Measurements from ENCODE around the gene PTPRD. TPM values are rescaled to one million over a fixed set of nuclear protein-coding genes. Genes with fewer than 3 reads are reported as not detected.

PTPRD gene
- total RNA-seq, 2 donors from 2014 or later = 97.4 to 101 TPM

DNA sequence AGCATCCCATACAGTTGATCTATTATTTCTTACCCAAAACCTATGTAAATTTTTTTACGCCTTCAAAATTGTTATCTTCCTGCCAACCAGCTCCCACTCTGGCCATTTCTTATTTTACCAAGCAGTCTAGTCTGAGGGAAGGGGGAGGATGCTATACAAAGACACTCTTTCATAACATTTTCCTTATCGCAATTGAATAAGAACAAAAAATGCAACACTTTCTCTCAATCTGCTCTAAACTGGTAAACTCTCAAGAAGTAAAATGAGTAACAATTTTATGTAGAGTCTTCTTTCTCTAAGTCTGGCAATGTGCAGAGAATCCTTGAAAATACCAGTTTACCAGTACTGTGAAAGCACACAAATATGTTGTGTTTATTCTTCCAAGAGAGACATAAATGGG lies 1216.3 kb downstream of the PTPRD start:
- Histone ChIP-seq H3K4me3 (ENCODE audit: low read length) (no peak overlapping the region), H3K27me3 (ENCODE audit: control insufficient read depth, insufficient read depth, low read length, poor library complexity, severe bottlenecking) (no peaks in the 10 kb centered on the region), H3K4me1 (ENCODE audit: control insufficient read depth, insufficient read depth, low read length) (no peaks in the 10 kb centered on the region), H3K27ac (ENCODE audit: low read depth, low read length) (no peak overlapping the region), H3K9me3 (ENCODE audit: control insufficient read depth, low read length) (peaks cover 3% of the 10 kb centered on the region), H3K36me3 (ENCODE audit: control insufficient read depth, insufficient read depth, low read length) (no peaks in the 10 kb centered on the region), H3K9ac (ENCODE audit: extremely low read depth, low read length, poor library complexity, severe bottlenecking) (no peak overlapping the region)
- TF ChIP-seq CTCF (conservative IDR thresholded peaks at IDR 0.05) = no peak
- 37% methylated on average over 1 of the region's 2 CpGs; no CpG with 5 or more reads in 1 of the 2 experiments for WGBS, 2 experiments (ENCODE audit: insufficient coverage in 1 of 2, insufficient read length in 1 of 2)
- DNase-seq = no peak
- H3K4me3 Mint-ChIP-seq = no peak overlapping the region
- no peaks in the 10 kb centered on the region for H3K27me3 Mint-ChIP-seq (ENCODE audit: insufficient read depth)
- H3K9me3 Mint-ChIP-seq = peaks cover under 1% of the 10 kb centered on the region
- no peak overlapping the region for H3K27ac Mint-ChIP-seq
- no peaks in the 10 kb centered on the region for H3K36me3 Mint-ChIP-seq (ENCODE audit: low read depth)
- H3K4me1 Mint-ChIP-seq = peaks cover 10% of the 10 kb centered on the region

DNA sequence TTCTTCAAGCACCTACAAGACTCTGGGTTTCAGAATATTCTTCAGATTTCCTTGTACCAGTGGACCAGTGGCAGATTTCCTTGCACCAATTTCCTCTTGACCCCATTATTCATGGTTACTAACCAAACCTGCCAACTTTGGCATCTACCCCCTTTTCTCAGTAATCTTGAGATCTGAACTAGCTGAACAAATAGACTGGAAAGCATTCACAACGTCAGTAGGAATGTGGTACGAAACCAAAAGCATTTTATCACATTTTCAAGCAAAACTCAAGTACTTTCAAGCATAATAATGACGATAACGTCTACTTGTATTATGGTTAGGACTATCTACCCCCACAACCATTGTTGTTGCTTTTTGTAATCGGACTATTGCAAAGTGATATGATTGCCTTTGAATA lies 1217.3 kb downstream of the PTPRD start:
- Mint-ChIP-seq H3K27ac (no peak overlapping the region), H3K9me3 (no peaks in the 10 kb centered on the region), H3K36me3 (ENCODE audit: low read depth) (no peaks in the 10 kb centered on the region), H3K4me3 (no peak overlapping the region), H3K4me1 (peaks cover 13% of the 10 kb centered on the region), H3K27me3 (ENCODE audit: insufficient read depth) (no peaks in the 10 kb centered on the region)
- no peaks in the 10 kb centered on the region for H3K9me3 ChIP-seq (ENCODE audit: control insufficient read depth, low read length)
- peaks cover 3% of the 10 kb centered on the region for H3K4me1 ChIP-seq (ENCODE audit: control insufficient read depth, insufficient read depth, low read length)
- WGBS, 2 experiments (ENCODE audit: insufficient coverage in 1 of 2, insufficient read length in 1 of 2) = 96 to 100% methylated on average over 2 to 5 of the region's 5 CpGs
- no peaks in the 10 kb centered on the region for H3K36me3 ChIP-seq (ENCODE audit: control insufficient read depth, insufficient read depth, low read length)
- TF ChIP-seq CTCF (conservative IDR thresholded peaks at IDR 0.05) = no peak
- H3K4me3 ChIP-seq (ENCODE audit: low read length) = no peak overlapping the region
- no peaks in the 10 kb centered on the region for H3K27me3 ChIP-seq (ENCODE audit: control insufficient read depth, insufficient read depth, low read length, poor library complexity, severe bottlenecking)
- H3K27ac ChIP-seq (ENCODE audit: low read depth, low read length) = no peak overlapping the region
- DNase-seq = no peak
- no peak overlapping the region for H3K9ac ChIP-seq (ENCODE audit: extremely low read depth, low read length, poor library complexity, severe bottlenecking)

DNA sequence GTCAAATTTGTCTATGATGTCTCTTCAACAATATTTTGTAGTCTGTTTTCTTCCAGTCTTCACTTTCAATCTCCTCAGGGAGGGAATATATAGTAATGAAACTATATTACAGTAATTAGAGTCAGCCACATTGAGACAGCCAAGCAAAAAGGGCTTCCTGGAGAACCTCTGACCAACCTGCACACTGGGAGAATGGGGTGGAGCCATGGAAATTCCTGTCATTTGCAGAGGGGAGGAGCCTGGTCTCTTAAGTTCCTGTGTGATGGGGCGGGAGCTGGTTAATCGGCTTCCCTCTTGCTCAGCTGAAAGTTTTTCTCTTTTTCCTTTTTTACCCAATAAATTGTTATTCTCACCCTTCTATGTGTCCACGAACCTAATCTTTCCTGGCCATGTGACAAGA lies 1220.0 kb downstream of the PTPRD start:
- H3K36me3 ChIP-seq (ENCODE audit: control insufficient read depth, insufficient read depth, low read length) = no peaks in the 10 kb centered on the region
- peak; percentile 43 for DNase-seq
- H3K9ac ChIP-seq (ENCODE audit: extremely low read depth, low read length, poor library complexity, severe bottlenecking) = no peak overlapping the region
- no peaks in the 10 kb centered on the region for H3K9me3 Mint-ChIP-seq
- no peak overlapping the region for H3K4me3 Mint-ChIP-seq
- 93 to 95% methylated on average over 2 to 3 of the region's 3 CpGs for WGBS, 2 experiments (ENCODE audit: insufficient coverage in 1 of 2, insufficient read length in 1 of 2)
- no peak overlapping the region for H3K27ac ChIP-seq (ENCODE audit: low read depth, low read length)
- H3K27me3 ChIP-seq (ENCODE audit: control insufficient read depth, insufficient read depth, low read length, poor library complexity, severe bottlenecking) = no peaks in the 10 kb centered on the region
- H3K4me1 Mint-ChIP-seq = peaks cover 25% of the 10 kb centered on the region
- H3K36me3 Mint-ChIP-seq (ENCODE audit: low read depth) = no peaks in the 10 kb centered on the region
- no peaks in the 10 kb centered on the region for H3K27me3 Mint-ChIP-seq (ENCODE audit: insufficient read depth)
- H3K4me3 ChIP-seq (ENCODE audit: low read length) = no peak overlapping the region
- TF ChIP-seq CTCF (conservative IDR thresholded peaks at IDR 0.05) = no peak
- no peaks in the 10 kb centered on the region for H3K9me3 ChIP-seq (ENCODE audit: control insufficient read depth, low read length)
- H3K27ac Mint-ChIP-seq = no peak overlapping the region
- peaks cover 3% of the 10 kb centered on the region for H3K4me1 ChIP-seq (ENCODE audit: control insufficient read depth, insufficient read depth, low read length)

All from endodermal cell (in vitro differentiated cells).